MCF 10A (cell line): Measurements from ENCODE around the gene F2R. TPM values are rescaled to one million over a fixed set of nuclear protein-coding genes. Genes with fewer than 3 reads are reported as not detected.

Experiments
- BruUV-seq: library from RNA; stranded (reverse); fragments of 400-500 nt; replicated peaks from 2 replicates; lab custom pipeline; 2021; lab: Mats Ljungman, UMichigan
- CTCF ChIA-PET: fragments of 300-600 bp; sonication (Branson Sonifier 250); formaldehyde crosslinking; extraction: SDS; loops from one replicate; lab custom pipeline; 2021; ENCODE audit warnings: antibody characterized with exemption, inconsistent platforms; lab: Yijun Ruan, JAX
- POLR2A ChIA-PET: fragments of 300-600, 350-650 bp; sonication (Branson Sonifier 250); formaldehyde crosslinking; extraction: SDS; loops from one replicate; lab custom pipeline; 2020; ENCODE audit warnings: antibody characterized with exemption, inconsistent platforms; lab: Yijun Ruan, JAX
- DNase-seq: peaks from one replicate; pipeline ENCODE4 v3.0.0-alpha.2; 2018; ENCODE audit not compliant: unreplicated experiment
- H3K27ac Mint-ChIP-seq: one replicate; pipeline ENCODE4 v1.8.0; 2022; ENCODE audit warnings: mild to moderate bottlenecking, low read depth, mixed read lengths; ENCODE audit not compliant: unreplicated experiment
- H3K27me3 Mint-ChIP-seq: one replicate; pipeline ENCODE4 v1.8.0; 2022; ENCODE audit warnings: mixed read lengths; ENCODE audit not compliant: insufficient read depth, unreplicated experiment
- H3K36me3 Mint-ChIP-seq: one replicate; pipeline ENCODE4 v1.8.0; 2022; ENCODE audit warnings: mild to moderate bottlenecking, moderate library complexity, mixed read lengths; ENCODE audit not compliant: insufficient read depth, unreplicated experiment
- H3K4me1 Mint-ChIP-seq: one replicate; pipeline ENCODE4 v1.8.0; 2022; ENCODE audit warnings: mixed read lengths; ENCODE audit not compliant: insufficient read depth, unreplicated experiment
- H3K4me3 Mint-ChIP-seq: one replicate; pipeline ENCODE4 v1.8.0; 2022; ENCODE audit warnings: mild to moderate bottlenecking, moderate library complexity, mixed read lengths; ENCODE audit not compliant: unreplicated experiment
- H3K9me3 Mint-ChIP-seq: one replicate; pipeline ENCODE4 v1.8.0; 2022; ENCODE audit warnings: mixed read lengths; ENCODE audit not compliant: unreplicated experiment
- CTCF ChIP-seq: fragments of 200-600 bp; IDR thresholded peaks from one replicate; pipeline ENCODE4 v1.8.0; 2022; ENCODE audit warnings: antibody characterized with exemption, mild to moderate bottlenecking; ENCODE audit not compliant: unreplicated experiment
- intact Hi-C: fragments of 100-400 bp; cut with micrococcal nuclease; formaldehyde crosslinking; loops from 2 replicates; pipeline ENCODE4 v1.14.1; 2022
- total RNA-seq: library from RNA; stranded (reverse); gene quantifications from 2 replicates; pipeline ENCODE4 v1.2.3, GENCODE V29; 2022

The F2R gene
- total RNA-seq, 1 experiment from 2014 or later: 17.6 TPM

GRCh38 chr5:76684756-76685519 is 31.0 kb upstream of the F2R start:
- H3K36me3 Mint-ChIP-seq: no peaks in the 10 kb centered on the region
- H3K27ac Mint-ChIP-seq: peak overlapping the region; percentile 61
- peaks cover 13% of the 10 kb centered on the region for H3K4me1 Mint-ChIP-seq

GRCh38 chr5:76685704-76686103 is 30.2 kb upstream of the F2R start:
- Mint-ChIP-seq H3K27ac (peak overlapping the region; percentile 61), H3K4me1 (peaks cover 18% of the 10 kb centered on the region), H3K4me3 (no peak overlapping the region), H3K9me3 (no peaks in the 10 kb centered on the region), H3K27me3 (no peaks in the 10 kb centered on the region), H3K36me3 (no peaks in the 10 kb centered on the region)
- no peak for TF ChIP-seq CTCF
- intact Hi-C loops: no loop called here
- POLR2A ChIA-PET: no interaction called here
- no TSS peak for BruUV-seq
- no peak for DNase-seq
- CTCF ChIA-PET: no interaction called here

More at GRCh38 chr5:76684756-76685519, 31.0 kb upstream of the F2R start:
- POLR2A ChIA-PET: interaction anchor here (0.5 to 1.4 kb wide), 2 partner anchors 9 to 201 kb away, joined by 3 read pairs; no protein-coding TSS in a partner anchor
- Mint-ChIP-seq H3K4me3 (no peak overlapping the region), H3K9me3 (no peaks in the 10 kb centered on the region), H3K27me3 (no peaks in the 10 kb centered on the region)
- DNase-seq: no peak
- CTCF ChIA-PET: no interaction called here
- intact Hi-C loops: no loop called here
- no TSS peak for BruUV-seq
- no peak for TF ChIP-seq CTCF

- intact Hi-C loops: no loop called here
- no peak for TF ChIP-seq CTCF
- POLR2A ChIA-PET: interaction anchor here (1.4 kb wide), 1 partner anchor 22 kb away, joined by 3 read pairs; no protein-coding TSS in a partner anchor
- Mint-ChIP-seq H3K4me1 (peaks cover 34% of the 10 kb centered on the region), H3K27me3 (no peaks in the 10 kb centered on the region), H3K27ac (no peak overlapping the region), H3K4me3 (no peak overlapping the region), H3K36me3 (no peaks in the 10 kb centered on the region), H3K9me3 (no peaks in the 10 kb centered on the region)
- BruUV-seq: no TSS peak
- CTCF ChIA-PET: interaction anchor here (0.8 to 2.1 kb wide), 3 partner anchors 9 to 87 kb away, joined by 3 to 15 read pairs (median 5); no protein-coding TSS in a partner anchor
- no peak for DNase-seq
These were observed 27.7 kb upstream of the F2R start for GRCh38 chr5:76688212-76688611.

GRCh38 chr5:76688836-76689235 is 27.1 kb upstream of the F2R start:
- CTCF ChIA-PET: interaction anchor here (2.1 kb wide), 1 partner anchor 86 kb away, joined by 15 read pairs; no protein-coding TSS in a partner anchor
- DNase-seq: no peak
- BruUV-seq: no TSS peak
- Mint-ChIP-seq H3K27ac (peak overlapping the region; percentile 36), H3K36me3 (no peaks in the 10 kb centered on the region), H3K4me3 (no peak overlapping the region), H3K27me3 (no peaks in the 10 kb centered on the region), H3K4me1 (peaks cover 34% of the 10 kb centered on the region), H3K9me3 (no peaks in the 10 kb centered on the region)
- TF ChIP-seq CTCF: no peak
- POLR2A ChIA-PET: interaction anchor here (1.6 kb wide), 1 partner anchor 12 kb away, joined by 4 read pairs; no protein-coding TSS in a partner anchor
- intact Hi-C loops: no loop called here
